Osteocyte (in vitro differentiated cells): ENCODE results near the gene C19orf47. TPM values are rescaled to one million over a fixed set of nuclear protein-coding genes. Genes with fewer than 3 reads are reported as not detected.
A peak's percentile ranks its signal among the peaks of the same experiment; 100 is the strongest.

ENCODE experiments used
- DNase-seq: peaks from one replicate; pipeline ENCODE4 v3.0.0; 2021; ENCODE audit warnings: mixed read lengths; ENCODE audit not compliant: unreplicated experiment; ENCODE audit errors: extremely low spot score
- H3K27ac Mint-ChIP-seq: one replicate; pipeline ENCODE4 v1.8.0; 2021; ENCODE audit warnings: mild to moderate bottlenecking, mixed read lengths; ENCODE audit not compliant: unreplicated experiment
- H3K27me3 Mint-ChIP-seq: one replicate; pipeline ENCODE4 v1.8.0; 2021; ENCODE audit warnings: mixed read lengths; ENCODE audit not compliant: unreplicated experiment
- H3K36me3 Mint-ChIP-seq: one replicate; pipeline ENCODE4 v1.8.0; 2021; ENCODE audit warnings: mixed read lengths; ENCODE audit not compliant: unreplicated experiment
- H3K4me1 Mint-ChIP-seq: one replicate; pipeline ENCODE4 v1.8.0; 2021; ENCODE audit warnings: mixed read lengths; ENCODE audit not compliant: unreplicated experiment
- H3K4me3 Mint-ChIP-seq: one replicate; pipeline ENCODE4 v1.8.0; 2021; ENCODE audit warnings: mild to moderate bottlenecking, moderate library complexity, mixed read lengths; ENCODE audit not compliant: unreplicated experiment
- H3K9me3 Mint-ChIP-seq: one replicate; pipeline ENCODE4 v1.8.0; 2021; ENCODE audit warnings: mixed read lengths; ENCODE audit not compliant: unreplicated experiment
- total RNA-seq: library from RNA; stranded (reverse); gene quantifications from 2 replicates; pipeline ENCODE4 v1.2.1, GENCODE V29; 2021
- TF ChIP-seq, protein P1 (sequence below): fragments of 200-600 bp; sonication (generic); IDR thresholded peaks from 2 replicates; pipeline ENCODE4 v1.5.0; 2021; ENCODE audit warnings: antibody characterized with exemption, mild to moderate bottlenecking, moderate library complexity

C19orf47 gene
- total RNA-seq, 1 donor from 2014 or later = 16.6 TPM

- peaks cover 19% of the 10 kb centered on the region for H3K4me1 Mint-ChIP-seq
- TF ChIP-seq, protein P1, sequence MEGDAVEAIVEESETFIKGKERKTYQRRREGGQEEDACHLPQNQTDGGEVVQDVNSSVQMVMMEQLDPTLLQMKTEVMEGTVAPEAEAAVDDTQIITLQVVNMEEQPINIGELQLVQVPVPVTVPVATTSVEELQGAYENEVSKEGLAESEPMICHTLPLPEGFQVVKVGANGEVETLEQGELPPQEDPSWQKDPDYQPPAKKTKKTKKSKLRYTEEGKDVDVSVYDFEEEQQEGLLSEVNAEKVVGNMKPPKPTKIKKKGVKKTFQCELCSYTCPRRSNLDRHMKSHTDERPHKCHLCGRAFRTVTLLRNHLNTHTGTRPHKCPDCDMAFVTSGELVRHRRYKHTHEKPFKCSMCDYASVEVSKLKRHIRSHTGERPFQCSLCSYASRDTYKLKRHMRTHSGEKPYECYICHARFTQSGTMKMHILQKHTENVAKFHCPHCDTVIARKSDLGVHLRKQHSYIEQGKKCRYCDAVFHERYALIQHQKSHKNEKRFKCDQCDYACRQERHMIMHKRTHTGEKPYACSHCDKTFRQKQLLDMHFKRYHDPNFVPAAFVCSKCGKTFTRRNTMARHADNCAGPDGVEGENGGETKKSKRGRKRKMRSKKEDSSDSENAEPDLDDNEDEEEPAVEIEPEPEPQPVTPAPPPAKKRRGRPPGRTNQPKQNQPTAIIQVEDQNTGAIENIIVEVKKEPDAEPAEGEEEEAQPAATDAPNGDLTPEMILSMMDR = no peak
- no peak for DNase-seq
- H3K4me3 Mint-ChIP-seq = no peak overlapping the region
- no peaks in the 10 kb centered on the region for H3K9me3 Mint-ChIP-seq
- H3K36me3 Mint-ChIP-seq = peaks cover 30% of the 10 kb centered on the region
- H3K27ac Mint-ChIP-seq = no peak overlapping the region
- H3K27me3 Mint-ChIP-seq = no peaks in the 10 kb centered on the region
These were observed 21.6 kb upstream of the C19orf47 start for GRCh38 chr19:40369797-40370196.

DNA sequence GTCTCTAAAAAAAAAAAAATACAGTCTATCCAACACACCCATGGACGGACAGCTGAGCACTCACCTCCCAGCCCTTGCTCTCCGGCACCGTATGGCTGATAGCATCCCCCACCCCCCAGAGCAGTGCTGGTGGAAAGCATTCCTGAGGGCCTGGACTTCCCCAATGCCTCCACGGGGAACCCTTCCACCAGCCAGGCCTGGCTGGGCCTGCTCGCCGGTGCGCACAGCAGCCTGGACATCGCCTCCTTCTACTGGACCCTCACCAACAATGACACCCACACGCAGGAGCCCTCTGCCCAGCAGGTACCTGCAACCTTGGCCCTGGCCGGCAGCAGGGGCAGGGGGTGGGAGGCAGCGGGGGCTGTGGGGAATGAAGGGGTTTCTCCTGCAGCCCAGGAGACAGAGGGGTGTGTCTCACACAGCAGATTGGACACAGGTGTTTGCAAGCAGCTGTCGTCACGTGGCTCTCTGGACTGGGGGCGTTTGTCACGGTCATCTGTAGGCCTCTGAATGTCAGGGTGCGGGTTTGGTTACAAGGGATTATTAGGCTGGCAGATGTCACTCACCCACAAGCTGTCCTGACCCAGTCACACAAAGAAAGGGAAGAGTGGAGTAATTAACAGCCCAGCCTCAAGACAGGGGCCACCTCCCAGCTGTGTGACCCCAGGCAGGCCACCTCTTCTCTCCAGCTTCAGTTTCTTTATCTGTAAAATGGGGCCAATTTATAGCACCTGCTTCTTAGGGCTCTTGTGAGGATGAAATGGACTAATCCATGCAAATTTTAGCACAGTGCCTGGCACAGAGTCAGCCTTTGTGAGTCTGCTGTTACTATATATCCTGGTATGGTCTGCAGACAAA, 19.6 kb upstream of the C19orf47 start:
- TF ChIP-seq, protein P1 = no peak
- no peak for DNase-seq
- Mint-ChIP-seq H3K36me3 (peaks cover 18% of the 10 kb centered on the region), H3K4me3 (no peak overlapping the region), H3K27ac (no peak overlapping the region), H3K9me3 (no peaks in the 10 kb centered on the region), H3K27me3 (no peaks in the 10 kb centered on the region), H3K4me1 (peaks cover 19% of the 10 kb centered on the region)

DNA sequence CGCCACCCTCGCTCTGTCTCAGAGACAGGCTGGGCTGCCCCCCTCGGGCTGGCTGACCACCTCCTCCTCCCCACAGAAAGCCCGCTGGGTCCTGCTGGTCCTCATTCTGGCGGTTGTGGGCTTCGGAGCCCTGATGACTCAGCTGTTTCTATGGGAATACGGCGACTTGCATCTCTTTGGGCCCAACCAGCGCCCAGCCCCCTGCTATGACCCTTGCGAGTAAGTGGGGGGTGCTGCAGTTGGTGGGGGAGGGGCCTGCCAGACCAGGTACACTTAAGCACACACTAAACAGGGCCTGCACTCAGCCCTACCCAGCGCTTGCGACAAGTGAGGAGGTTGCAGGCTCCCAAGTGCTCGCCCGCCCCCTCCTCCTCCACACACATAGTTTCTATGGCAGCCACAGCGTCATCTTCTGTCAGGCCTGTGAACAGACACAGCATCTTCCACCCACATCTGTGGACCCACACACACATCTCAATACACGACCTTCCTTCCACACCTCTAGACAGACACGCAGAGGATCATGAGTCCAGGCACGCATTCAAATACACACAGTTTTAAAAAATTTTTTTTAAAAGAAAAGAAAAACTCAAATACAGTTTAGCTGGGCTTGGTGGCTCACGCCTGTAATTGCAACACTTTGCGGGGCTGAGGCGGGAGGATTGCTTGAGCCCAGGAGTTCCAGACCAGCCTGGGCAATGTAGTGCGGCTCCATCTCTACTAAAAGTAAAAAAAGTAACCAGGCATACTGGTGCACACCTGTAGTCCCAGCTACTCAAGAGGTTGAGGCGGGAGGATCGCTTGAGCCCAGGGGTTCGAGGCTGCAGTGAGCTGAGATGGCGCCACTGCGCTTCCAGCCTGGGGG, 18.7 kb upstream of the C19orf47 start:
- no peak for DNase-seq
- Mint-ChIP-seq H3K9me3 (no peaks in the 10 kb centered on the region), H3K36me3 (peaks cover 11% of the 10 kb centered on the region), H3K27me3 (no peaks in the 10 kb centered on the region), H3K27ac (peak overlapping the region; percentile 8), H3K4me3 (peak overlapping the region; percentile 79), H3K4me1 (peaks cover 19% of the 10 kb centered on the region)
- TF ChIP-seq, protein P1 = no peak

DNA sequence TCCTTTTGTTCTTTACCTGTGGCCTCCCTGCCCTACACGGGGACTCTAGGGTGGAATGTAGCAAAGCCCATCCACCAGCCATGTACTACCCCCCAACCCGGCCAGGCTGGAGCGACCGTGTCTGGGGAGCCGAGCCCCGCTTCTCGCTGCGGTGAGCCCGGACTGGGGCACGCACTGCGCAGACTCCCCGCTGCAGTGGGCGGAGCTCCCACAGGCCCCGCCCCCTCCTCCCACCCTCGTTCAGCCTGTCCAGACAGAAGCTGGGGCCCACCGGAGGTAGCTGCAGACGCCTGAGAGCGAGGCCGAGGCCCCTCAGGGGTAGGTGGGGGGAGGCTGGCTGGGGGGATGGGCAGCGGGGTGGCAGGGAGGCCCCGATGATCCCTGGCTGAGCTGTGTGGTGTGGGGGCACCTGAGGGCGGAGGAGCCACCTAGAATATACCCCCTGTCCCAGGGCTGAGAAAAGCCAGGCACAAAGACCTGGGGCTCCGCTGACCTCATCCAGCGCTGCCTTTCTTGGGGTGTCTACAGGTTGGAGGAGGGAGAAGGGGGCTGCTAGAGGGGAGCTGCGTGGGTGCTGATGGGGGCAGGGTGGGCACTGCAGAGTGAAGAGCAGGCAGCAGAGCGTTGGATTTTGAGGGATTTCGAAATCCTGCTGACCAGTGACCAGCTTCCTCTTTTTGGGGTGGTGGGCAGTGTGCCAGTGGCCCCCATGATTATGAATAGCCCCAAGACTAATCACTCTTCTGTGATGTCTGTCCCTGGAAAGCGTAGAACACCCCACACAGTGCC, 17.6 kb upstream of the C19orf47 start:
- peak; percentile 93 for DNase-seq
- TF ChIP-seq, protein P1 = no peak
- peak overlapping the region; percentile 79 for H3K4me3 Mint-ChIP-seq
- no peaks in the 10 kb centered on the region for H3K9me3 Mint-ChIP-seq
- no peaks in the 10 kb centered on the region for H3K27me3 Mint-ChIP-seq
- H3K36me3 Mint-ChIP-seq = peaks cover 8% of the 10 kb centered on the region
- peak overlapping the region; percentile 77 for H3K27ac Mint-ChIP-seq
- peaks cover 19% of the 10 kb centered on the region for H3K4me1 Mint-ChIP-seq
